Liver (tissue), 3 donors: ENCODE data around the gene MRPL27.

Source experiments
- ATF3 ChIP-seq: IDR thresholded peaks from 2 replicates; pipeline ENCODE4 v1.6.1; 2016; ENCODE audit warnings: antibody characterized with exemption
- CTCF ChIP-seq: fragments of 150-350 bp; IDR thresholded peaks from 2 replicates; pipeline ENCODE4 v1.5.1; 2017; ENCODE audit warnings: improper control_type of control experiment, low read depth, low read length; ENCODE audit not compliant: missing input control
- FOXA1 ChIP-seq: IDR thresholded peaks from 2 replicates; pipeline ENCODE4 v1.6.1; 2016; ENCODE audit warnings: antibody characterized with exemption
- GABPA ChIP-seq, 2 donors: IDR thresholded peaks in 1 of 2; conservative IDR thresholded peaks in 1 of 2; 2 replicates each; pipeline ENCODE4 v1.6.1; 2016; ENCODE audit warnings: antibody characterized with exemption in 2 of 2, mild to moderate bottlenecking in 1 of 2, moderate library complexity in 1 of 2
- HNF4A ChIP-seq, 2 donors: conservative IDR thresholded peaks; 2 replicates each; pipeline ENCODE4 v1.6.1; 2016; ENCODE audit warnings: antibody characterized with exemption in 2 of 2, mild to moderate bottlenecking in 2 of 2
- JUND ChIP-seq, 2 donors: IDR thresholded peaks; 2 replicates each; pipeline ENCODE4 v1.6.1; 2016; ENCODE audit warnings: antibody characterized with exemption in 2 of 2
- TAF1 ChIP-seq: conservative IDR thresholded peaks from 2 replicates; pipeline ENCODE4 v1.6.1; 2016; ENCODE audit warnings: antibody characterized with exemption, mild to moderate bottlenecking
- YY1 ChIP-seq: IDR thresholded peaks from 2 replicates; pipeline ENCODE4 v1.6.1; 2016; ENCODE audit warnings: antibody characterized with exemption, mild to moderate bottlenecking
- ZBTB33 ChIP-seq: IDR thresholded peaks from 2 replicates; pipeline ENCODE4 v1.6.1; 2016; ENCODE audit warnings: antibody characterized with exemption
- TF ChIP-seq, protein P1 (sequence below): IDR thresholded peaks from 2 replicates; pipeline ENCODE4 v1.6.1; 2016; ENCODE audit warnings: antibody characterized with exemption
- donor health status: healthy.
- donor health status: healthy.

GRCh38 chr17:50370052-50370451 is 2.9 kb downstream of the MRPL27 start:
- TF ChIP-seq CTCF (no peak), ATF3 (no peak), YY1 (no peak), FOXA1 (no peak), JUND (IDR thresholded peaks at IDR 0.05) (no peak), ZBTB33 (no peak), HNF4A (conservative IDR thresholded peaks at IDR 0.05) (no peak), TAF1 (no peak), GABPA (IDR thresholded peaks at IDR 0.05 in 1 of 2, conservative IDR thresholded peaks at IDR 0.05 in 1 of 2) (no peak)
- TF ChIP-seq, protein P1, sequence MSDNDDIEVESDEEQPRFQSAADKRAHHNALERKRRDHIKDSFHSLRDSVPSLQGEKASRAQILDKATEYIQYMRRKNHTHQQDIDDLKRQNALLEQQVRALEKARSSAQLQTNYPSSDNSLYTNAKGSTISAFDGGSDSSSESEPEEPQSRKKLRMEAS: no peak
